Melanocyte of skin (primary cell): ENCODE measurements around the gene VPS8. TPM values are rescaled to one million over a fixed set of nuclear protein-coding genes. Genes with fewer than 3 reads are reported as not detected.

Experiments
- total RNA-seq, 2 donors: library from RNA; depleted of rRNA; stranded (reverse); fragments of >200 nt; gene quantifications; 2 replicates each; pipeline ENCODE4 v1.2.3, GENCODE V29; 2012

Gene VPS8, protein sequence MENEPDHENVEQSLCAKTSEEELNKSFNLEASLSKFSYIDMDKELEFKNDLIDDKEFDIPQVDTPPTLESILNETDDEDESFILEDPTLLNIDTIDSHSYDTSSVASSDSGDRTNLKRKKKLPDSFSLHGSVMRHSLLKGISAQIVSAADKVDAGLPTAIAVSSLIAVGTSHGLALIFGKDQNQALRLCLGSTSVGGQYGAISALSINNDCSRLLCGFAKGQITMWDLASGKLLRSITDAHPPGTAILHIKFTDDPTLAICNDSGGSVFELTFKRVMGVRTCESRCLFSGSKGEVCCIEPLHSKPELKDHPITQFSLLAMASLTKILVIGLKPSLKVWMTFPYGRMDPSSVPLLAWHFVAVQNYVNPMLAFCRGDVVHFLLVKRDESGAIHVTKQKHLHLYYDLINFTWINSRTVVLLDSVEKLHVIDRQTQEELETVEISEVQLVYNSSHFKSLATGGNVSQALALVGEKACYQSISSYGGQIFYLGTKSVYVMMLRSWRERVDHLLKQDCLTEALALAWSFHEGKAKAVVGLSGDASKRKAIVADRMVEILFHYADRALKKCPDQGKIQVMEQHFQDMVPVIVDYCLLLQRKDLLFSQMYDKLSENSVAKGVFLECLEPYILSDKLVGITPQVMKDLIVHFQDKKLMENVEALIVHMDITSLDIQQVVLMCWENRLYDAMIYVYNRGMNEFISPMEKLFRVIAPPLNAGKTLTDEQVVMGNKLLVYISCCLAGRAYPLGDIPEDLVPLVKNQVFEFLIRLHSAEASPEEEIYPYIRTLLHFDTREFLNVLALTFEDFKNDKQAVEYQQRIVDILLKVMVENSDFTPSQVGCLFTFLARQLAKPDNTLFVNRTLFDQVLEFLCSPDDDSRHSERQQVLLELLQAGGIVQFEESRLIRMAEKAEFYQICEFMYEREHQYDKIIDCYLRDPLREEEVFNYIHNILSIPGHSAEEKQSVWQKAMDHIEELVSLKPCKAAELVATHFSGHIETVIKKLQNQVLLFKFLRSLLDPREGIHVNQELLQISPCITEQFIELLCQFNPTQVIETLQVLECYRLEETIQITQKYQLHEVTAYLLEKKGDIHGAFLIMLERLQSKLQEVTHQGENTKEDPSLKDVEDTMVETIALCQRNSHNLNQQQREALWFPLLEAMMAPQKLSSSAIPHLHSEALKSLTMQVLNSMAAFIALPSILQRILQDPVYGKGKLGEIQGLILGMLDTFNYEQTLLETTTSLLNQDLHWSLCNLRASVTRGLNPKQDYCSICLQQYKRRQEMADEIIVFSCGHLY (N-terminal part only)
- 10 to 100 TPM; 77.1 to 99.2 TPM for total RNA-seq

DNA sequence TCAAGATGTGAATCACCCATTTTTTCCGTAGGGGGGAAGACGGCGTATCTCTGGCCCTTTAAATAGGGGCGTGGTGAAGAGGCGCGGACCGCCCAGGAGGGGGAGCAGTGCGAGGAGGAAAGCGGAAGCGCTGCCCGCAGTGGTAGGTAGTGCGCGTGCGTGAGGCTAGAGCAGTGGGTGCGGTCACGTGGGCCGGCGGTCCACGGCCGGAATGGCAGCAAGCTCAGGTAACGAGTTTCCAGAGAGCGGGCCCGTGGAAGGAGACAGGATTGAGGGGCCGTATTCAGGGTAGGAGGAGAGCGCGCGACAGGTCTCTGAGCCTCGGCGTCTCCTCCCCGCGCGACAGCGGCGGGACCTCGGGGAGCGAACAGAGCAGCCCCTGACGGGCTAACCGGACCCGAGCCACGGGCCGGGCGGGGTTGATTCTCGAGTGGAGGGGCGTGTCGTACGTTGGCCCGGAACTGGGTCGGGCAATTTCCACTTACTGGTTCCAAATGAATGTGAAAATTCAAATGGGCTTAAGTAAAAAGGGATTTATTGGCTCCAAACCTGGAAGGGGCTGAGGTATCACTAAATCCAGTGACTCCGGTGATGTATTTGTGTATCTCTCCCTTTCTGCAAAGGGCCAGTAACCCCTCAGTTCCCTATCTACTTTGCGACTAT, at the start of gene VPS8:
VPS8 (plus strand) TSS at position 168 of the 663 bp plus-strand sequence. CDS start 12,467 bp downstream, outside the sequence.

Other genes with a start within 250 kb of the VPS8 start
- 10 to 100 TPM; 14.5 to 22.0 TPM for gene MAGEF1, start 100.1 kb upstream of the VPS8 start, total RNA-seq